Measurements from ENCODE around the gene CFAP54. TPM values are rescaled to one million over a fixed set of nuclear protein-coding genes. Genes with fewer than 3 reads are reported as not detected.

Gene CFAP54
- total and polyA plus RNA-seq, 2 experiments from 2014 or later: 0.07 to 0.76 TPM

DNA sequence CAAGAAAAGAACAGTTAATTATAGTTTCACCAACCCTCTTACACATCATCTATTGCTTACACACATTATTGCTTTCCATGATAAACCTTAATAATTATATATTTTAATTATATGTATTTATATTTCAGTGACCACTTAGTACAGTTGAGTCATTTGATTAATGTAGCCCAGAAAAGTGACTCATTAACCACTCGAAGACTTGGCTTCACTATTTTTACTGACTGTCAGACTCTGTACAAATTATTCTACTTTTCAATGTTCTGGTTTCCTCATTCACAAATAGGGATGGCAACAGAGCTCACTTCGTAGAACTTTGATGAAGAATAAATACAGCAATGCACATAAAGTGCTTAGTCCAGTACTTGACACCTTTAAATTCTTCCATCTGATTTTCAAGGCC is 98.3 kb downstream of the CFAP54 start:
- no peak for ATAC-seq
- Mint-ChIP-seq H3K36me3 (ENCODE audit: low read depth) (no peaks in the 10 kb centered on the region), H3K9me3 (no peaks in the 10 kb centered on the region; the same call in 2 of the 3 replicates), H3K27ac (no peak overlapping the region), H3K4me3 (no peak overlapping the region), H3K4me1 (peaks cover 5% of the 10 kb centered on the region; the same call in 1 of the 3 replicates), H3K27me3 (ENCODE audit: insufficient read depth, low read depth, poor library complexity) (no peaks in the 10 kb centered on the region)
- Histone ChIP-seq H2AFZ (no peak overlapping the region), H3K27me3 (ENCODE audit: insufficient read depth) (no peaks in the 10 kb centered on the region), H3K4me3 (no peak overlapping the region), H3F3A (replicated peaks; ENCODE audit: low read depth) (no peaks in the 10 kb centered on the region), H3K36me3 (ENCODE audit: insufficient read depth) (no peaks in the 10 kb centered on the region), H3K4me2 (no peak overlapping the region), H3K79me2 (replicated peaks; ENCODE audit: insufficient read depth) (no peaks in the 10 kb centered on the region), H3K27ac (ENCODE audit: low read depth) (no peak overlapping the region), H3K4me1 (ENCODE audit: insufficient read depth) (no peaks in the 10 kb centered on the region), H4K20me1 (replicated peaks; ENCODE audit: insufficient read depth) (no peaks in the 10 kb centered on the region), H3K9me2 (ENCODE audit: insufficient read depth) (no peaks in the 10 kb centered on the region)
- DNase-seq (ENCODE audit: low spot score): no peak
- no peak for TF ChIP-seq NANOG (IDR thresholded peaks at IDR 0.05; ENCODE audit: borderline replicate concordance)
- TF ChIP-seq EZH2 (IDR thresholded peaks at IDR 0.05; ENCODE audit: low read depth, unreplicated experiment): no peak
- TF ChIP-seq, protein P1, sequence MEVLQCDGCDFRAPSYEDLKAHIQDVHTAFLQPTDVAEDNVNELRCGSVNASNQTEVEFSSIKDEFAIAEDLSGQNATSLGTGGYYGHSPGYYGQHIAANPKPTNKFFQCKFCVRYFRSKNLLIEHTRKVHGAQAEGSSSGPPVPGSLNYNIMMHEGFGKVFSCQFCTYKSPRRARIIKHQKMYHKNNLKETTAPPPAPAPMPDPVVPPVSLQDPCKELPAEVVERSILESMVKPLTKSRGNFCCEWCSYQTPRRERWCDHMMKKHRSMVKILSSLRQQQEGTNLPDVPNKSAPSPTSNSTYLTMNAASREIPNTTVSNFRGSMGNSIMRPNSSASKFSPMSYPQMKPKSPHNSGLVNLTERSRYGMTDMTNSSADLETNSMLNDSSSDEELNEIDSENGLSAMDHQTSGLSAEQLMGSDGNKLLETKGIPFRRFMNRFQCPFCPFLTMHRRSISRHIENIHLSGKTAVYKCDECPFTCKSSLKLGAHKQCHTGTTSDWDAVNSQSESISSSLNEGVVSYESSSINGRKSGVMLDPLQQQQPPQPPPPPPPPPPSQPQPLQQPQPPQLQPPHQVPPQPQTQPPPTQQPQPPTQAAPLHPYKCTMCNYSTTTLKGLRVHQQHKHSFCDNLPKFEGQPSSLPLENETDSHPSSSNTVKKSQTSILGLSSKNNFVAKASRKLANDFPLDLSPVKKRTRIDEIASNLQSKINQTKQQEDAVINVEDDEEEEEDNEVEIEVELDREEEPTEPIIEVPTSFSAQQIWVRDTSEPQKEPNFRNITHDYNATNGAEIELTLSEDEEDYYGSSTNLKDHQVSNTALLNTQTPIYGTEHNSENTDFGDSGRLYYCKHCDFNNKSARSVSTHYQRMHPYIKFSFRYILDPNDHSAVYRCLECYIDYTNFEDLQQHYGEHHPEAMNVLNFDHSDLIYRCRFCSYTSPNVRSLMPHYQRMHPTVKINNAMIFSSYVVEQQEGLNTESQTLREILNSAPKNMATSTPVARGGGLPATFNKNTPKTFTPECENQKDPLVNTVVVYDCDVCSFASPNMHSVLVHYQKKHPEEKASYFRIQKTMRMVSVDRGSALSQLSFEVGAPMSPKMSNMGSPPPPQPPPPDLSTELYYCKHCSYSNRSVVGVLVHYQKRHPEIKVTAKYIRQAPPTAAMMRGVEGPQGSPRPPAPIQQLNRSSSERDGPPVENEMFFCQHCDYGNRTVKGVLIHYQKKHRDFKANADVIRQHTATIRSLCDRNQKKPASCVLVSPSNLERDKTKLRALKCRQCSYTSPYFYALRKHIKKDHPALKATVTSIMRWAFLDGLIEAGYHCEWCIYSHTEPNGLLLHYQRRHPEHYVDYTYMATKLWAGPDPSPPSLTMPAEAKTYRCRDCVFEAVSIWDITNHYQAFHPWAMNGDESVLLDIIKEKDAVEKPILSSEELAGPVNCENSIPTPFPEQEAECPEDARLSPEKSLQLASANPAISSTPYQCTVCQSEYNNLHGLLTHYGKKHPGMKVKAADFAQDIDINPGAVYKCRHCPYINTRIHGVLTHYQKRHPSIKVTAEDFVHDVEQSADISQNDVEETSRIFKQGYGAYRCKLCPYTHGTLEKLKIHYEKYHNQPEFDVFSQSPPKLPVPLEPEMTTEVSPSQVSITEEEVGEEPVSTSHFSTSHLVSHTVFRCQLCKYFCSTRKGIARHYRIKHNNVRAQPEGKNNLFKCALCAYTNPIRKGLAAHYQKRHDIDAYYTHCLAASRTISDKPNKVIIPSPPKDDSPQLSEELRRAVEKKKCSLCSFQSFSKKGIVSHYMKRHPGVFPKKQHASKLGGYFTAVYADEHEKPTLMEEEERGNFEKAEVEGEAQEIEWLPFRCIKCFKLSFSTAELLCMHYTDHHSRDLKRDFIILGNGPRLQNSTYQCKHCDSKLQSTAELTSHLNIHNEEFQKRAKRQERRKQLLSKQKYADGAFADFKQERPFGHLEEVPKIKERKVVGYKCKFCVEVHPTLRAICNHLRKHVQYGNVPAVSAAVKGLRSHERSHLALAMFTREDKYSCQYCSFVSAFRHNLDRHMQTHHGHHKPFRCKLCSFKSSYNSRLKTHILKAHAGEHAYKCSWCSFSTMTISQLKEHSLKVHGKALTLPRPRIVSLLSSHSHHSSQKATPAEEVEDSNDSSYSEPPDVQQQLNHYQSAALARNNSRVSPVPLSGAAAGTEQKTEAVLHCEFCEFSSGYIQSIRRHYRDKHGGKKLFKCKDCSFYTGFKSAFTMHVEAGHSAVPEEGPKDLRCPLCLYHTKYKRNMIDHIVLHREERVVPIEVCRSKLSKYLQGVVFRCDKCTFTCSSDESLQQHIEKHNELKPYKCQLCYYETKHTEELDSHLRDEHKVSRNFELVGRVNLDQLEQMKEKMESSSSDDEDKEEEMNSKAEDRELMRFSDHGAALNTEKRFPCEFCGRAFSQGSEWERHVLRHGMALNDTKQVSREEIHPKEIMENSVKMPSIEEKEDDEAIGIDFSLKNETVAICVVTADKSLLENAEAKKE (CRISPR knock-in tag; IDR thresholded peaks at IDR 0.05): no peak
- TF ChIP-seq JUNB (IDR thresholded peaks at IDR 0.05; ENCODE audit: unreplicated experiment): no peak
- no peak for TF ChIP-seq ZNF331 (CRISPR knock-in tag; IDR thresholded peaks at IDR 0.05; ENCODE audit: low read depth)
- no peak for TF ChIP-seq ETS1 (IDR thresholded peaks at IDR 0.05)
- TF ChIP-seq, protein P2, sequence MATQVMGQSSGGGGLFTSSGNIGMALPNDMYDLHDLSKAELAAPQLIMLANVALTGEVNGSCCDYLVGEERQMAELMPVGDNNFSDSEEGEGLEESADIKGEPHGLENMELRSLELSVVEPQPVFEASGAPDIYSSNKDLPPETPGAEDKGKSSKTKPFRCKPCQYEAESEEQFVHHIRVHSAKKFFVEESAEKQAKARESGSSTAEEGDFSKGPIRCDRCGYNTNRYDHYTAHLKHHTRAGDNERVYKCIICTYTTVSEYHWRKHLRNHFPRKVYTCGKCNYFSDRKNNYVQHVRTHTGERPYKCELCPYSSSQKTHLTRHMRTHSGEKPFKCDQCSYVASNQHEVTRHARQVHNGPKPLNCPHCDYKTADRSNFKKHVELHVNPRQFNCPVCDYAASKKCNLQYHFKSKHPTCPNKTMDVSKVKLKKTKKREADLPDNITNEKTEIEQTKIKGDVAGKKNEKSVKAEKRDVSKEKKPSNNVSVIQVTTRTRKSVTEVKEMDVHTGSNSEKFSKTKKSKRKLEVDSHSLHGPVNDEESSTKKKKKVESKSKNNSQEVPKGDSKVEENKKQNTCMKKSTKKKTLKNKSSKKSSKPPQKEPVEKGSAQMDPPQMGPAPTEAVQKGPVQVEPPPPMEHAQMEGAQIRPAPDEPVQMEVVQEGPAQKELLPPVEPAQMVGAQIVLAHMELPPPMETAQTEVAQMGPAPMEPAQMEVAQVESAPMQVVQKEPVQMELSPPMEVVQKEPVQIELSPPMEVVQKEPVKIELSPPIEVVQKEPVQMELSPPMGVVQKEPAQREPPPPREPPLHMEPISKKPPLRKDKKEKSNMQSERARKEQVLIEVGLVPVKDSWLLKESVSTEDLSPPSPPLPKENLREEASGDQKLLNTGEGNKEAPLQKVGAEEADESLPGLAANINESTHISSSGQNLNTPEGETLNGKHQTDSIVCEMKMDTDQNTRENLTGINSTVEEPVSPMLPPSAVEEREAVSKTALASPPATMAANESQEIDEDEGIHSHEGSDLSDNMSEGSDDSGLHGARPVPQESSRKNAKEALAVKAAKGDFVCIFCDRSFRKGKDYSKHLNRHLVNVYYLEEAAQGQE (IDR thresholded peaks at IDR 0.05; ENCODE audit: unreplicated experiment): no peak
- no peak for TF ChIP-seq ZNF114 (CRISPR knock-in tag; IDR thresholded peaks at IDR 0.05)
- no peak for TF ChIP-seq EZH2phosphoT487 (IDR thresholded peaks at IDR 0.05; ENCODE audit: unreplicated experiment)
- no peak for TF ChIP-seq CTCF (conservative IDR thresholded peaks at IDR 0.05; ENCODE audit: low read depth in 2 of 2)
- no peak for TF ChIP-seq POLR2AphosphoS5 (IDR thresholded peaks at IDR 0.05; ENCODE audit: low read depth)
- no peak for TF ChIP-seq CREB1 (CRISPR knock-in tag; IDR thresholded peaks at IDR 0.05; ENCODE audit: low read depth)
- TF ChIP-seq STAT1 (IDR thresholded peaks at IDR 0.05; ENCODE audit: unreplicated experiment): no peak
